WERI-Rb-1 (cell line): ENCODE results near the gene ZMYND11.

Experiments used
- DNase-seq: peaks from one replicate; pipeline ENCODE4 v3.0.0-alpha.2; 2020
- H3K27ac ChIP-seq: fragments of 250-450 bp; sonication (Bioruptor Pico); 2 replicates; pipeline ENCODE4 v1.5.1; 2020; ENCODE audit warnings: mild to moderate bottlenecking, moderate library complexity
- H3K27me3 ChIP-seq: fragments of 250-450 bp; sonication (Bioruptor Pico); 2 replicates; pipeline ENCODE4 v1.5.1; 2021; ENCODE audit warnings: mild to moderate bottlenecking, low read depth, moderate library complexity; ENCODE audit not compliant: insufficient read depth, severe bottlenecking
- H3K36me3 ChIP-seq: fragments of 250-450 bp; sonication (Bioruptor Pico); 2 replicates; pipeline ENCODE4 v1.5.1; 2020; ENCODE audit warnings: mild to moderate bottlenecking, moderate library complexity
- H3K4me3 ChIP-seq: 2 replicates; pipeline ENCODE4 v1.5.1; 2011; ENCODE audit warnings: low read depth, mild to moderate bottlenecking, control low read depth, low read length
- H3K9me3 ChIP-seq: fragments of 250-450 bp; sonication (Bioruptor Pico); 2 replicates; pipeline ENCODE4 v1.5.1; 2021; ENCODE audit warnings: mild to moderate bottlenecking, moderate library complexity; ENCODE audit not compliant: severe bottlenecking
- TF ChIP-seq, protein P1 (sequence below): IDR thresholded peaks from 2 replicates; pipeline ENCODE4 v1.5.1; 2011; ENCODE audit warnings: low read depth, mild to moderate bottlenecking, control low read depth, inconsistent platforms, low read length

Gene ZMYND11

DNA sequence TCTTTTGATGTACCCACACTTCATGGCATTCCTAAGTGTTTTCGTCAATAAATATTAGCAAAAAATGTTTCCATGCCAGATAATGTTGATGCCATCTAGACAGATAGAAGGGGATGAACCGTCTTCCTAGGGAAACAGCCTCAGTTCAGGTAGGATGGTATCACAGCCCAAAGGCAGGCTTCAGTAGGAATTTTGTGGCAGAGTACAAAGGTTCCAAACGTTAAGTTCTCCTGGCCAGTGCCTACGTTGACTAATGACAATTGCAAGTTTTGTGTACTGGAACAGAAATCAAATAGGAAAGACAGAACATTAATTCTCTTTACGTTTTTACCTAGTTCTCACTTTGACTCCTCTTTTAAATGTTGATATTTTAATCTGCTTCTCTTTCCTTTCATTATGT lies 75.0 kb downstream of the ZMYND11 start:
- no peaks in the 10 kb centered on the region for H3K27me3 ChIP-seq
- no peaks in the 10 kb centered on the region for H3K36me3 ChIP-seq
- no peak overlapping the region for H3K4me3 ChIP-seq
- no peak for DNase-seq
- H3K9me3 ChIP-seq: no peaks in the 10 kb centered on the region
- TF ChIP-seq, protein P1, sequence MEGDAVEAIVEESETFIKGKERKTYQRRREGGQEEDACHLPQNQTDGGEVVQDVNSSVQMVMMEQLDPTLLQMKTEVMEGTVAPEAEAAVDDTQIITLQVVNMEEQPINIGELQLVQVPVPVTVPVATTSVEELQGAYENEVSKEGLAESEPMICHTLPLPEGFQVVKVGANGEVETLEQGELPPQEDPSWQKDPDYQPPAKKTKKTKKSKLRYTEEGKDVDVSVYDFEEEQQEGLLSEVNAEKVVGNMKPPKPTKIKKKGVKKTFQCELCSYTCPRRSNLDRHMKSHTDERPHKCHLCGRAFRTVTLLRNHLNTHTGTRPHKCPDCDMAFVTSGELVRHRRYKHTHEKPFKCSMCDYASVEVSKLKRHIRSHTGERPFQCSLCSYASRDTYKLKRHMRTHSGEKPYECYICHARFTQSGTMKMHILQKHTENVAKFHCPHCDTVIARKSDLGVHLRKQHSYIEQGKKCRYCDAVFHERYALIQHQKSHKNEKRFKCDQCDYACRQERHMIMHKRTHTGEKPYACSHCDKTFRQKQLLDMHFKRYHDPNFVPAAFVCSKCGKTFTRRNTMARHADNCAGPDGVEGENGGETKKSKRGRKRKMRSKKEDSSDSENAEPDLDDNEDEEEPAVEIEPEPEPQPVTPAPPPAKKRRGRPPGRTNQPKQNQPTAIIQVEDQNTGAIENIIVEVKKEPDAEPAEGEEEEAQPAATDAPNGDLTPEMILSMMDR: no peak
- no peak overlapping the region for H3K27ac ChIP-seq

DNA sequence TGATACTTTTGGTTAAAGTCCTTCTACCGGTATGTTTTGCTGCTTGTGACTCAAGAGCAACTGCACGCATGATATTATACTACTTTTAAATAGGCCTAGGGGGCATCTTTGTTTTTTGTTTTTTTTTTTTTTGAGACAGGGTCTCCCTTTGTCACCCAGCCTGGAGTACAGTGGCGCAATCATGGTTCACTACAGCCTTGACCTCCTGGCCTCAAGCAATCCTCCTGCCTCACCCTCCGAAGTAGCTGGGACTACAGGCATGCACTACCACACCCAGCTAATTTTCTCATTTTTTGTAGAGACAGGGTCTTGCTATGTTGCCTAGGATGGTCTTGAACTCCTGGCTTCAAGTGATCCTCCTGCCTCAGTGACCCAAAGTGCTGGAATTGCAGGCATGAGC lies 80.2 kb downstream of the ZMYND11 start:
- H3K9me3 ChIP-seq: no peaks in the 10 kb centered on the region
- DNase-seq: no peak
- no peak overlapping the region for H3K4me3 ChIP-seq
- TF ChIP-seq, protein P1: no peak
- no peak overlapping the region for H3K27ac ChIP-seq
- H3K36me3 ChIP-seq: no peaks in the 10 kb centered on the region
- no peaks in the 10 kb centered on the region for H3K27me3 ChIP-seq

DNA sequence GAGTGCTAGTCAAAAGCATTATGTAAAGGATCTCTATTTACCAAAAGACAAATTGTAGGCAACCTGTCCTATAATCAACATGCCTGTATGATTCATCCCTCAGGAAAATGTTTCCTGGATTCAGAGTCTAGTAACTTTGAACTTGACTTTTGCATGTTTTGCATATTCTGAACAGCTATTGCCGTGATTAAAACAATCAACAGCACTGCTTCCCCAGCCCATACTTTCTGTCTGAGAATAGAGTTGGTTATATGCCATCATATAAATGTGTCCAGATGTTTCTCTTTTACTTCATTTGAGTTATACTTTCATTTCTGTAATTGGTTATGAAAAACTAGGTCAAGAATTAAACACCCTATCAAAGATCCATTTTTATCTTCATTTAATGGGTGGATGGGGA lies 83.5 kb downstream of the ZMYND11 start:
- TF ChIP-seq, protein P1: no peak

DNA sequence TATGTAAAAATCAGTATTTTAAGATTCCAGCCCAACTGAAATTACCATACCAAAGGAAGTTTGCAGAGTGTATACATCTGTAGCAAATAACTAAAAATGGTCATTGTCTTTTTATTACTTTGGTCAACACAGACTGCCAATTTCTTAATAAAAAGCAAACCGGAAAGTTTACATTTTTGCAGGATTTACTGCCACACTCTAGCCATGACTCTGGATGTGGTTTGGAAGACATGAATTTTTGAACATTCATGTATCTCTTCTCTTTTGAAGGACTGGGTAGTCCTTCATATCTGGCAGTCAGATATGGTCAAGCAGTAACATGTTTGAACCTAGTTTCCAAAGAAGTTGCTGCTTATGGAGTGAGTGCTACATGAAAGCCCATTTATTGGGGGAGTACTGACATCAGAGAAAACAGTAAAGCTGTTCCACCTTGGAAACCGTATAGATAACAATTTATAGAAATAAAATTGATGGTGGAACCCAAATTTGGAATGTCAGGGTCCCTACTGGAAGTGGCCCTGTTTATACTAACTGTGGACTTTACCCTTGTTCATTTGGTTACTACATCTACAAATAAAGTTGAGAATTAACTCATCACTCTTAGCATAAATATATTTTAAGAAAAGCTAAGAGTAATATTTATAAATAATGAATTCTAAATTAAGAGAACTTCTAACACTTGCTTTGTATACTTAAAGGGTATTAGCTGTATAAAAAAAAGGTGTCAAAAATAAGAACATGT lies 84.6 kb downstream of the ZMYND11 start:
- Histone ChIP-seq H3K27me3 (no peaks in the 10 kb centered on the region), H3K9me3 (no peaks in the 10 kb centered on the region), H3K4me3 (no peak overlapping the region), H3K36me3 (no peaks in the 10 kb centered on the region), H3K27ac (no peak overlapping the region)
- DNase-seq: no peak
- TF ChIP-seq, protein P1: no peak

More for the DNA sequence above, 83.5 kb downstream of the ZMYND11 start:
- DNase-seq: no peak
- Histone ChIP-seq H3K27me3 (no peaks in the 10 kb centered on the region), H3K27ac (no peak overlapping the region), H3K36me3 (no peaks in the 10 kb centered on the region), H3K9me3 (no peaks in the 10 kb centered on the region), H3K4me3 (no peak overlapping the region)

DNA sequence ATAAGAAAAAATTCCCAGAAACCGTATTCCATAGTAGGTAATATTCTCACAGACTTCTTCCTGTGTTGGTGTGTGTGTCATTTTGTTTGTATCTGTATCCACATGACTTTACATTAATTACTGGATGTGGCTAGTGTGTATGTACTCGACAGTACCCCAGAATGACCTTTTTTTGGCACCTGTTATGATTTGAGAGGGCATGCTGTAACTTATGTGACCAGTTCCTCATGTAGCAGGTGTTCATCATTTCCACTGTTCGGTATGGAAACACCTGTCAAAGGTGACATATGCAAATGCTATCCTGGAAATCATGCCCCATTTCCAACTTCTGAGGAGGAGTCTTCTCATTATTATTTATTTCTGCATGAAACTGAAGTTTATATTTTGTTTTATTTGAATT lies 89.3 kb downstream of the ZMYND11 start:
- Histone ChIP-seq H3K9me3 (no peaks in the 10 kb centered on the region), H3K27ac (no peak overlapping the region), H3K36me3 (no peaks in the 10 kb centered on the region), H3K27me3 (no peaks in the 10 kb centered on the region), H3K4me3 (no peak overlapping the region)
- DNase-seq: no peak
- TF ChIP-seq, protein P1: no peak

DNA sequence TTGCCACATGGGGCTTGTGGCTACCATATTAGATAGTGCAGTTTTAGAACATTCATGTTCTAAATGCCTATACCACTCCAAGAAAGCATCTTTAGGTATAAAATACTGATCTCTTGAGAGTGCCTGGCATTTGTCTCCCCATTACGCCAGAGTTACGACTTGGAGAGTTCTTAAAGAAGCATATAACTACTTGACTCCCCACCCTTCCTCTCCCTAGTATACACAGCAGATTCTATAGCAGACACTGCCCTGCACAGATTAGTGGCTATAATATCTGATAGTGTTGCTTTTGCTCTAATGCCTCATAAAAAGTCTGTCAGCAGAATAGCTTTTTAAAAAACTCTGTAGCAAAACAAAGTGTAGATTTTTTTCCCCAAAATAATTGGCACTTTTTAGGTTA lies 90.8 kb downstream of the ZMYND11 start:
- Histone ChIP-seq H3K9me3 (no peaks in the 10 kb centered on the region), H3K27ac (no peak overlapping the region), H3K4me3 (no peak overlapping the region), H3K27me3 (no peaks in the 10 kb centered on the region), H3K36me3 (no peaks in the 10 kb centered on the region)
- TF ChIP-seq, protein P1: no peak
- DNase-seq: no peak
